Cardiac septum (tissue), 1 donor: Measurements from ENCODE around the gene CLIC5. TPM values are rescaled to one million over a fixed set of nuclear protein-coding genes. Genes with fewer than 3 reads are reported as not detected.

Experiments used
- DNase-seq: peaks from one replicate; pipeline ENCODE4 v3.0.0-alpha.2; 2020; ENCODE audit warnings: low spot score
- intact Hi-C: fragments of 100-400 bp; cut with DNase I; formaldehyde crosslinking; loops from one replicate; pipeline ENCODE4 v1.14.0; 2022
- total RNA-seq: library from RNA; stranded (reverse); fragmentation: NEBNext Ultra II Directional; extraction: Animal tissue kit (Norgen Biotek cat#: 25700); gene quantifications from one replicate; pipeline ENCODE4 v1.2.1, GENCODE V29; 2021
- donor health status: DM: no; HTN: no; CAD: no.

The CLIC5 gene
- total RNA-seq, 1 donor from 2014 or later: 376 TPM

DNA sequence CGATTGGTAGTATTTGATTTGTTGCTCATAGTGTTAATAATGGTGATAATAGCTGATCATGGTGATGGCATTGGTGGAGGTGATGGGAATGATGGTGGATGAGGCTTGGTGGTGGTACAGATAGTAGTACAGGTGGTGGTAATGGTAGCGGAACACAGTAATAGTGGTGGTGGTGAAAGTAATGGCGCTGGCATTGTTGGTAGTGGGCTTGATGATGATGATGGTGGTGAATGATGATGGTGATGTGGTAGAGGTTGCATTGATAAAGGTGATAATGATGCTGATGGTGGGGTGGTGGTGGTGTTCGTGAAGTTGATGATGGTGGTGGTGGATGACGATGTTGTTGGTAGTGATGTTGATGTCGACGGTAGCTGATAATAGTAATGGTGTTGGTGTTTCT is 24.6 kb upstream of the CLIC5 start:
- DNase-seq: no peak
- intact Hi-C loops: no loop called here

DNA sequence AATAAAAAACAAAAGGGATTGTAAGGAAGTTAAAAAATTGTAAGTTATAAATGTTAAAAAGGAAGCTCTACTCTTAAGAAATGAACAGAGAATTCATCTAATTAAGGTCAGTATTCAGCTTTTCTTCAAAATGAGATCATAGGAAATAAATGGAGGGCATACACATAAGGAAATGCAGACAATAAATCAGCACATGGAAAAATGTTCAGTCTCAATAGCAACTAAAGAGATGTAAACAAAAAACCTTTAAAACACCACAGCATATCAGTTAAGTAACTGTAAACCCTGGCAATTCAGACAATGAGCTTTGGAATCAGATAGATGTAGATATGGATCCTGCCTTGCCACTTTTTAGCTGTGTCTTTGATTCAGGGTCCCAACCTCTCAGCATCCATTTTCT is 24.0 kb upstream of the CLIC5 start:
- intact Hi-C loops: loop anchor here (5.0 kb wide), 1 partner anchor 107 kb away; no protein-coding TSS in a partner anchor

GRCh38 chr6:46036911-46037310 is 21.3 kb upstream of the CLIC5 start:
- intact Hi-C loops: loop anchor here (5.0 kb wide), 1 partner anchor 105 kb away; no protein-coding TSS in a partner anchor
- no peak for DNase-seq

More for the DNA sequence above, 24.0 kb upstream of the CLIC5 start:
- no peak for DNase-seq

DNA sequence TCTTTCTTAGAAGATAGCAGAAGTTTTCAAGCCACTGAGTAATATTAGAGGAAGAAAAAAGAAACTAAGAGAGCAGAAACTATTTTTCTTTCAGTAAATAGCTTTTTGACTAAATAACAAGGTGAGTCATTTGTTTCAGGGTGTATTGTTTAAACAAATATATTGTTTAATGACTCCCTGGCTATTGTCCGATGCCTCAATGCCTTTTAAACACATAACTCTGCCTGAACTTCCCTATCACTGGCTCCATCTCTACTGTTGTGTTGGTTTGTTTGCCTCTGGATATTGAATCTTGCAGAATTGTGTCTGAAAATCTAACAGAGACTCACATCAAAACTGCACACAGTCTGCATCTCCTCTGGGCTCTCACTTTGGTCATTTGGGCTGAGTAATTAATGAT is 19.6 kb upstream of the CLIC5 start:
- no peak for DNase-seq
- intact Hi-C loops: loop anchor here (5.0 kb wide), 1 partner anchor 103 kb away; no protein-coding TSS in a partner anchor

DNA sequence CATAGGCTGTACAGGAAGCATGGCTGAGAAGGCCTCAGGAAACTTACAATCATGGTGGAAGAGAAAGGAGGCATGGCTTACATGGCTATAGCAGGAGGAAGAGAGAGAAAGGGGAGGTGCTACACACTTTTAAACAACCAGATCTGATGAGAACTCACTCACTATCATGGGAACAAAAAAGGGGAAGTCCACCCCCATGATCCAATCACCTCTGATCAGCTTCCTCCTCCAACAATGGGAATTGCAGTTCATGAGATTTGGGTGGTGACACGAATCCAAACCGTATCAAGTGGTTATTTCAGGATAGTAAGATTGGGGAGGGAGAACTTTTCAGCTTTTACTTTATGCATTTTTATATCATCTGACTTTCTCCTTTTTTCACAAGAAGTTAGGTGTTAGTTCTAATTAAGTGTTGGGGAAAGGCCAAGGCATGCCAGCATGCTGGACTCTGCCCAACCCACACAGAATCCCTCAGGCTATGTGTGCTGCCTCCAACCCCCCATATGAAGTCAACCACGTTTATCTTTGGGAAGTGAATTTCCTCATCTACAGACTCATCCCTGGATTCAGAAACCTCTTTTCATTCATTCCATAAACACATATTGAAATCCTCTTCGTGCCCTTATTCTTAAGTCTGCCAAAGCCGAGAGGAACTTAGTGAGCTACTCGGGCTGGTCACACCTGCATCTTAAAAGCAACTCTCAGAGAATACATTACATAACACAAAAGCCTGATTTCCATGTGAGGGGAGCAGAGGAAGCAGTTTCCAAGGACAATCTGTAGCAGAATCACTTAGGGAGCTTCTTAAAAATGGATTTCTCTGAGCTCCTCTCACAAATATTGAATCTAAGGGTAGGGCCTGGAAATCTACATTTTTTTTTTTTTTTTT is 16.7 kb upstream of the CLIC5 start:
- intact Hi-C loops: no loop called here

GRCh38 chr6:46029602-46030001 is 13.9 kb upstream of the CLIC5 start:
- no peak for DNase-seq
- intact Hi-C loops: no loop called here

More for the DNA sequence above, 16.7 kb upstream of the CLIC5 start:
- no peak for DNase-seq

DNA sequence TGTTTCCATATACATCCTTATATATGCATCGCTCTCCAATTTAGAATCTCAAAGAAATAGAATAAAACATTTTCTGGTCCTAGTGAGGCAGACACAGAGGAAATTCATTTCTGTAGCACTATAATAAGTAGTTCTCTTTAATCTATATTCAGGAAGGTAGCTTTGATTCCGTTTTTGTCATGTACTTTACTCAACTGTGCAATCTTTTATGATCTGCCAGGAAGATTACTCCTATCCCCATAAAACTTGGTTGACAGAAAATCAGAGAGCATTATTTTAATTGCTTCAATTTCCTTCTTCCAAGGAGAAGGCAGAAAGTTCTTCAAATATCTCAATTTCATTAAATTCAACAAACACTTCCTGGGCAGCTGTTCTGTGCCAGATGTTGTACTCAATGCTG is 10.6 kb upstream of the CLIC5 start:
- intact Hi-C loops: no loop called here
- no peak for DNase-seq

GRCh38 chr6:46025573-46025972 is 9.9 kb upstream of the CLIC5 start:
- intact Hi-C loops: no loop called here
- no peak for DNase-seq

DNA sequence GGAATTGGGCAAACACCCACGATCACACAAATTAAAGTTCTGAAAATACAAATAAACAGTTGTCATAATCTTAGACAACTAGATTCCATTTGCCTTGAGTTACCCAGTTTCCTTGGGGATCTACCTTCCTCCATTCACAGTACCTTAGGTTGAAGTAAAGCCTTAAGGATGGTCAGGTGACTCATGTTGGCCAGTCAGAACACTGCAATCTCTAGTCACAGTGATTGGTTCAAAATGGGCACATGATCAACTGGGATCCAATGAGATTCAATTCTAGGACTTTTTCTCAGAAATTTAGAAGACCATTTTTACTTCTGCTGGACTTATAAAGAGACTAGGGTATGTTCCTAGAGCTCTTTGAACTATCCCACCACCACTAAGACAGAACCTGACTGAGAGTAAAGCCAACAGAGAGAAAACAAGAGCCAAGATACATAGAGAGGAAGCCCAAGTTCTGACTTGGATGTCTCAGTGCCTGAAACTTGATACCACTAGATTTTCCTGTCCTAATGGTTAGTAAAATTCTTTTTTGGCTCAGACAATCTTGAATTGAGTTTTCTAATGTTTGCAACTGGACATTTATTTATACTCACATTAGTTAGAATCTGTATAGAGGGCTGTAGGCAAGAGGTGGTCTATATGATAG is 8.6 kb upstream of the CLIC5 start:
- DNase-seq: no peak
- intact Hi-C loops: no loop called here

- intact Hi-C loops: no loop called here
- DNase-seq: no peak
Measured at GRCh38 chr6:46023216-46023915, 7.7 kb upstream of the CLIC5 start.

DNA sequence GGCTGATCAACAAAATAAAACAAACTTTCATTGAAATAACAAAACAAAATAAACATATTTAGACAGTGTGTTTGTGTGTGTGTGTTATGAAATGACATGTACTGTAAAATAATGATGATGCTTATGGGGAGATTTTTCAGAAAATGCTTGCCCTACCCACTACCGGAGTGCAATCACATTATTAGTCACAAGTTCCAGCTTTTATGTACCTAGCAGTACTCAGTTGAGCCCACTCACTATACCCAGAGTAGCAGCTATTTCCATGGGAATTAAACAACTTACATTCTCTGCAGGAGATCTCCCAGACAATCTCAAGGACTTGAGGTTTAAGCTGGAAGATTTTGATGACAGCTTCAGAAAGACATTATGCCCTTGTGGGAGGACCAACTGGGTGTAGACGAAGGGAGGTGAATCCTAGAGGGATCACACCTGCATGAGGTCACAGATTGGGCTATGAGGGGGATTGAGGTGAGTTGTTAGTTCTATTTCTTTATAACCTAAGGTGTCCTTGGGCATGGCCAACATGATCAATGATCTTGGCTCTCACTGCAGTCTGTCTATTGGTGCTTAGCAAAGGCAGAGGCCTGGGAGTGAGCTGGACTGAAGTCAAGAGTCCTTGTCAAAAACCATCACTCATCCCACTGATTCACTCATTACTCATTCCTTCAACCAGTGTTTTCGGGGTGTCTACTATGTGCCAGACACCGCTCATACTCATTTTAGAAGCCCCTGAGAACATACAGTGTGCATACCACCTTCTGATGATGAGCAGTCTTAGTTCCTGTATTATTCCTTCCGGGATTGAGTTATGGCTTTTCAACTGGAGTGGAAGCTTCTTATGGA is 6.7 kb upstream of the CLIC5 start:
- DNase-seq: no peak
- intact Hi-C loops: no loop called here

GRCh38 chr6:46017726-46018125 is 2.1 kb upstream of the CLIC5 start:
- DNase-seq: no peak
- intact Hi-C loops: no loop called here

DNA sequence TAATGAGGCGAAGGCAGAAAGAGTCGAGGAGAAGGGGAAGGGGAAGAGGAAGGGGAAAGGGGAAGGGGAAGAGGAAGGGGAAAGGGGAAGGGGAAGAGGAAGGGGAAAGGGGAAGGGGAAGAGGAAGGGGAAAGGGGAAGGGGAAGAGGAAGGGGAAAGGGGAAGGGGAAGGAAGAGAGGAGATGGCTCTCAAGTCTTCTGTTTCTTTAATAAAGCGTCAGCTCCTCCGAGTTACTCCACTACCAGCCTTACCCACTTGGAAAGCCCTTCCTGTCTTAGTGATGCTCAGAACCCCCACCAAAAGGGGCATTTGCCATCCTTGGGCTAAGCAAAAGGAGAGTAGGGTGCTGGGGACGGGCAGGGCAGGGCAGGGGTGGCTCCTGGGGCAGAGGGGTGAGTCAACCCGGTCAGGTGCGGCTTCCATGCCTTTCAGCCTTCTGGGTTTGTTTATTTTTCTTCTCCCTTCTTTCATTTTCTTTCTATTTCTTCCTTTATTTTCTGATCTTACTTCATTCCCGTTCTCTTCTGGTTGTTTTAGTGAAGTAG is 476 bp upstream of the CLIC5 start:
- intact Hi-C loops: no loop called here
- DNase-seq: no peak

DNA sequence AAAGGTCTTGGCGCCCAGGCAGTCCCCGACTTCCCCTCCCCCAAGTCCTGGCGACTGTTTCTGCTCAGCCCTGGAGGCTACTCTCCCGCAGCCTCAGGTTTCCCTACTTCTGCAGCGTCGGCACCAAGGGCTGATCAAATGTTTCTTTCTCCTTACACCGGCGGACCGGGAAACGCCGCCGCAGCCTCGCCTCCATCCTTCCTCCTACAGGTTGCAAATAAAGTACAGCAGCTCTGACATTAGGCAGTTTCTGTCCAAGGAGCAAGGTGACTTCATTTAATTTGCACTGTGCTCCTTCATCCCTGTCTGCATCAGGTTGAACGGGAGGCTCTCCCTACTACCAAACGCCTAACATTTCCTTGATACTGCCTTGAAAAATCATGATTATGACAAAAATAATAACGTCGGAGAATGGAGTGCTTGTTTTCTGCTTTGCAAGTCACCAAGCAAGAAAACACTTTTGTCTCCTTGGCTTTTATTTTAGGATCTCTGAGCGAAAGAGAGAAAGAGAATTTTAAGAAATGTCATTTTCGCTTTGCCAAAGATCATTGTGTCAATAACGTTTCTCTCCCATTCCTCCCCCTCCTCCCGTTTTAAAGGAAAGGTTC is 1.0 kb downstream of the CLIC5 start:
- DNase-seq: no peak
- intact Hi-C loops: loop anchor here (2.0 to 5.0 kb wide), 3 partner anchors 38 to 82 kb away; no protein-coding TSS in a partner anchor

DNA sequence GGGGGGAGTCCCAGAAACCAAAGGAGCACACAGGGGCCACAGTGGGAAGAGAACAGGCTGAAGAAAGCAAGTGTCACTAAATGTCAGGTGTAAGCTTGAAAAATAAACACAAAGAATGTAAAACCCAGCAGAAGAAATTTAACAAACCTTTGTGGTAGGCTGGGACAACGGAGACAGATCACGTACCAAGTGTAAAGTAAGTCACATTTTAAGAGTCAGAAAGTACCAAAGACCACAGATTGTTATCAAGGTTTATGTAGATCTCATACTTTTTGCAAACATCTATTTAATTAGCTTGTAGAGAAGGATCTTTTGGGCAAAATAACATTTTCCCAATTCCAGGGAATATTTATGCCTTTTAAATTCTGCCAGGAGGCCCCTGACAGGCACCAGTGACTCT is 1.6 kb downstream of the CLIC5 start:
- intact Hi-C loops: loop anchor here (2.0 to 5.0 kb wide), 3 partner anchors 39 to 82 kb away; no protein-coding TSS in a partner anchor
- DNase-seq: no peak

DNA sequence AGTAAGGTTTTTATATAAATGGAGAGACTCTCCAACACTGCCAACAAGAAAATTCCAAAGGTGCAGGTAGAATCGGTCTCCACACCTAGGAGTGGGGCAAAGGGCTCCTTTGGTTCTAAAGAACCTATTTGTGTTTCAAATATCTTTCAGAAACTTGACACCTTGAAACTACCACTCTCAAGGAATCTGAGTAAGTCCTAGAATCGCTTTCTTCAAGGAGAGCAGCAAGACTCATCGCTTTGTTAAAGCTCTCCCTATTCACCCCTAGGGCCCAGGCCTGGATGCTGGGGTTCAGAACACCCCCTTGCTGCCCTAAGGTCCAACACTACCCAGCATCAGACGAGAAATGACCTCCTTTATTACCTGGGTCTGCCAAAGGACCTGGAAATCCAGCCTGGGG is 2.0 kb downstream of the CLIC5 start:
- no peak for DNase-seq
- intact Hi-C loops: loop anchor here (2.0 to 5.0 kb wide), 4 partner anchors 25 to 81 kb away; no protein-coding TSS in a partner anchor

DNA sequence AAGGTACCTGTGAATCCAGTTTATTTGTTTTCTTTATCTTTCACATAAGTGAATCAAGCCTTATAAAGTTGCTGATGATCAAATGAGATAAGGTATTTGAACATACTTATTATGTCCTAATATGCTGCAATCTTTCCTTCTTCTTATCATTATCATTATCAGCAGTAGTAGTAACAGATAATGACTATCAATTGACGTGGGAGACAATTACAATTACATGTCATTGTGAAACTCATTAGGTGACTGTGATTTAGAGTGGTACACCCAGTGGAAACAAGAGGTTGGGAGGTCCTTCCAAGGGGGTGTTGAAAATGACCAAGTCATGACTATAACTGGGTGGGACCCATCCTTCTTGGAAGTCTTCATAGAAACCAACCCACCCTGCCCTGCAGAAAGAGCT is 2.8 kb downstream of the CLIC5 start:
- no peak for DNase-seq
- intact Hi-C loops: loop anchor here (2.0 to 5.0 kb wide), 3 partner anchors 24 to 81 kb away; no protein-coding TSS in a partner anchor
